Measurements from ENCODE around the gene EYA2.
A peak's percentile ranks its signal among the peaks of the same experiment; 100 is the strongest.

Gene EYA2

DNA sequence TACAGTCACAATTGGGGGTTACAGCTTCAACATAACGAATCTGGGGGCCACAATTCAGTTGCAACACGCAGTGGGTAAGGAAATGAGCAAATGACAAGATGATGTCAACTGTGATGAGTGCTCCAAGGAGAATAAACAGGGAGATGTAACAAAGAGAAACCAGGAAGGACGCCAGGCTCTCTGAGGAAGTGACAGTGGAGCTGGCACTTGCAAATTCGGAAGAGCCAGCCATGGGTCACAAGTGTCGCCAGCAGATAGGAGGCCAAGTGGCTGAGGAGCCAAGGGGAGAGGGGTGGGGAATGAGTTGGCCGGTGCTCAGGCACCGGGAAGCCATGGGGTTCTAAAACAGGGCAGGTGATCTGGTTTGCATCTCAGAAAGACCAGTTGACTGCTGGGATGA is 136.4 kb downstream of the EYA2 start:
- peak overlapping the region; percentile 66 for H3K27ac ChIP-seq
- TF ChIP-seq, protein P1, sequence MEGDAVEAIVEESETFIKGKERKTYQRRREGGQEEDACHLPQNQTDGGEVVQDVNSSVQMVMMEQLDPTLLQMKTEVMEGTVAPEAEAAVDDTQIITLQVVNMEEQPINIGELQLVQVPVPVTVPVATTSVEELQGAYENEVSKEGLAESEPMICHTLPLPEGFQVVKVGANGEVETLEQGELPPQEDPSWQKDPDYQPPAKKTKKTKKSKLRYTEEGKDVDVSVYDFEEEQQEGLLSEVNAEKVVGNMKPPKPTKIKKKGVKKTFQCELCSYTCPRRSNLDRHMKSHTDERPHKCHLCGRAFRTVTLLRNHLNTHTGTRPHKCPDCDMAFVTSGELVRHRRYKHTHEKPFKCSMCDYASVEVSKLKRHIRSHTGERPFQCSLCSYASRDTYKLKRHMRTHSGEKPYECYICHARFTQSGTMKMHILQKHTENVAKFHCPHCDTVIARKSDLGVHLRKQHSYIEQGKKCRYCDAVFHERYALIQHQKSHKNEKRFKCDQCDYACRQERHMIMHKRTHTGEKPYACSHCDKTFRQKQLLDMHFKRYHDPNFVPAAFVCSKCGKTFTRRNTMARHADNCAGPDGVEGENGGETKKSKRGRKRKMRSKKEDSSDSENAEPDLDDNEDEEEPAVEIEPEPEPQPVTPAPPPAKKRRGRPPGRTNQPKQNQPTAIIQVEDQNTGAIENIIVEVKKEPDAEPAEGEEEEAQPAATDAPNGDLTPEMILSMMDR (conservative IDR thresholded peaks at IDR 0.05): no peak
- TF ChIP-seq ZFX (IDR thresholded peaks at IDR 0.05): no peak

DNA sequence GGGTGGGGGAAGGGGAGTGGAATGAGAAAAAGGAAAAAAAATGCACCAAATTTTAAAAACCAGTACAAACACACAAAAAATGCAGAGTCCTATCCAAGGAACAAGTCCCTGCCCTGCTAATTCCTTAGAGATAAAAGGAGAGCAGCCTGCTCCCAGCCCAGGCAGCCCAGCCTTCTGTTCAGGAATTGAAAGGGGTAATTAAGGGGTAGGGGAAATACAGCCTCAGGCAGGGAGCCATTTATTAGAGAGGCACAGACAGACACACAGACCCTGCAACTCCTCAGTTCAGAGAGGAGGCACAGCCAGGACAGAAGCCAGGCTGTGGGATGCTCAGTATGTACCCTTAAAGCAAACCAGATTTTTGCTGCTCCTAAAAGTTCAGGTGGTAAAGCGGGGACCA is 137.2 kb downstream of the EYA2 start:
- TF ChIP-seq ZFX (IDR thresholded peaks at IDR 0.05): no peak
- TF ChIP-seq, protein P1 (conservative IDR thresholded peaks at IDR 0.05): no peak
- peak overlapping the region; percentile 24; the same call in 1 of the 2 replicates for H3K27ac ChIP-seq

DNA sequence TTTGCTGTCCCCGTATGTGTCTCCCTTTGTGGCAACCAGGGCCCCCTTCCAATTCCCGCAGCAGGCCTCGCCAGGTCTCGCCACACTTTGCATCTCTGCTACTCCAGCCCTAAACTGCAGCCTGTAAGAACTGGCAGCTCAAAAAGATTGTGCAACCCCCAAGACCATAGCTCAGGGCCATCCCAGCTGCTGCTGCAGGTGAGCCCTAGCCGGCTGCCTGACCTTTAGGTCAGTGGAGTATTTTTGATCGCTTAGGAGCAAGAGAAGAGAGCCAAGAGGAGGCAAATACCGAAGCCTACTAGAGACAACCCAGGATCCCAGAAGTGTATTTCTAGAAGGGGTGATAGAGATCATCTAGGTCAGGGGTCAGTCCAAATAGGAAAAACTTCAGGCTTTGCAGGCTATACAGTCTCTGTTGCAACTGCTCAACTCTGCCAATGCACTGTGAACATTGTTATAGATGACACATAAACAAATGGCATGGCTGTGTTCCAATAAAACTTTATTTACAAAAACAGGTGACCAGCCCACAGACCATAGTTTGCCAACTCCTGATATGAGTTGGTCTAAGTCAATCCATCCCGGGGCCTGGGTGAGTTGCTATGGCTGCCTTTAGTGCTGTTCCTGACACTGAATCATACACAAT is 138.4 kb downstream of the EYA2 start:
- no peak for TF ChIP-seq ZFX (IDR thresholded peaks at IDR 0.05)
- TF ChIP-seq, protein P1 (conservative IDR thresholded peaks at IDR 0.05): no peak
- peak overlapping the region; percentile 23; the same call in 1 of the 2 replicates for H3K27ac ChIP-seq

DNA sequence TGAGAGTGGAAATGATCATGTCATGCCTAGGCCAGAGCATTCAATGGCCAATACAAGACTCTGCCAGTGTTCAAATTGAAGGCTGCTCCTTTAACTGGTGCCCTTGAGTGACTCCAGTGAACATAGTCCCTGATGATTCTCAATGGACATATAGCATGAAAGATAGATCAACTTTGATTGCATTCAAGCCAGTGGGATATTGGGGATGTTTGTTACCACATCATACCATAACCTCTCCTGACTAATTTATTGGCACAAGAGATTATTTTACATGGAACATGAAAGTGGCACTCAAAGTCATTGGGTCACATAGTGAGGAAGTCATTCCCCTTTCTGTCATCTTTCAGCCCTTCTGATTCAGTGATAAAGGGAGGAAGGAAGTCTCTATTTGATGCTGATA is 139.0 kb downstream of the EYA2 start:
- H3K27ac ChIP-seq: no peak overlapping the region
- no peak for TF ChIP-seq ZFX (IDR thresholded peaks at IDR 0.05)
- TF ChIP-seq, protein P1 (conservative IDR thresholded peaks at IDR 0.05): no peak

DNA sequence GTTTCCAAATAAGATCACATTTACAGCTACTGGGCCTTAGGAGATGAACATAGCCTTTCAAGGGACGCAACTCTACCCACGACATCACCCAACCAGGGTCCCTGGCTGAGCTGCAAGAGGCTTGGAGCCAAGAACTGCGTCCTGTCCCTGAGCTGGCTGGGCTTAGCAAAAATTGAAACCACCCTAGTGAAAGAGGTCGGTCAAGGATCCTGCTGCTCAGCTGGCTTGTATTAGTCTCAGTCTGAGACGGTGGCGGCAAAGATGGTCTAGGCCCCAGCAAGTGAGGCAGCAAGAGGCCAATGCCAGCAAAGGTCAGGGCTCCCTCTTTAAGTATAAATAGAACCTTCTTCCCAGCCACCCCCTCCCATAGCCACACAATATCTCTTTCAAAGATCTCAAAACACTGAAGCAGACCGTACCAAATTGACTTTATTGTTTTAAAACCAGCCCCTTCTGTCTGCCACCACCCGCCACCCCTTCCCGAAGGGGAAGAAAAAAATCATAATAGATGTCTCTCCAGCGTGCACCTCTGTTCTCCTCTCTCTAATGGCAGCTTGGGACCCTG is 140.5 kb downstream of the EYA2 start:
- no peak for TF ChIP-seq ZFX (IDR thresholded peaks at IDR 0.05)
- TF ChIP-seq, protein P1 (conservative IDR thresholded peaks at IDR 0.05): no peak
- no peak overlapping the region for H3K27ac ChIP-seq

DNA sequence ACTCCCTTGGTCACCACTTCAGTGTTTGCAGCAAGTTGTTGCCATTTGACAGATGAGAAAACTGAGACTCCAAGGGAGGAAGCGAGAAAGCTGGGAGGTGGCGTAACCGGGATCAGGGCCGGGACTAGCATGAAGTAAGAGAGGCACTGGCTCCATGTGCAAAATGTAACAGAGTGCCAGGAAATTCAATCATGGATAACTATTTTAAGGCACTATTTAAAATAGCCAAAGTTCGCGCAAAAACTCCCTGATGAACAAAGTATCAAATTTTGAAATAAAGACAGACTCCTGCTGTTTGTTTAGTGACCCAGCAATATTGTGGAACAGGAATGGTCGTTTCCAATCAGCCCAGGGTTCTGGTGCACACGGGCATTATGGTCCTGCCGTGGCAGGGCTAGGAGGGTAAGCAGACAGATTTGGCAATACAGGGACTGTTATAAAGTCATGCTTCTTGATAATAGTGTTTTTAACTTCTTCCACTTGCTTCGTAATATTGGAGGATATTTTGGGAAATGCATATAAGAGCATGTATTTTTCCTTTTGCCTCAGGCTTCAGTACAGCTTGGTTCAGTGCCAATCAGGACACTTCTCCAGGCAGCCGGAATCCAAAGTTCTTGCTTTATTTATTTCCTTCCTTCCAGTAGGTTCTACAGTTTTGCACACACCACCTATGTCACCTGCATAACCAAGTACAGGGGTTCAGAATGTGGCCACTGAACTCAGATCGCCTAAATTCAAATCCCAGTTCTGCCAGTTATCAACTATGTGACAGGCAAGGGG is 141.6 kb downstream of the EYA2 start:
- H3K27ac ChIP-seq: no peak overlapping the region
- TF ChIP-seq, protein P1 (conservative IDR thresholded peaks at IDR 0.05): no peak
- TF ChIP-seq ZFX (IDR thresholded peaks at IDR 0.05): no peak

Measured in C4-2B (cell line).